OCI-LY3 (cell line): Measurements from ENCODE around the gene PRPSAP1.
A peak's percentile ranks its signal among the peaks of the same experiment; 100 is the strongest.

Source experiments
- H2AFZ ChIP-seq: fragments of 200-600, 300-600 bp; shearing (Covaris generic); 2 replicates; pipeline ENCODE4 v1.6.0; 2014; ENCODE audit warnings: antibody characterized with exemption, low read depth, low read length
- H3K27ac ChIP-seq: fragments of 200-600, 300-600 bp; sonication (generic); 2 replicates; pipeline ENCODE4 v1.5.1; 2014; ENCODE audit warnings: mild to moderate bottlenecking, low read length, moderate library complexity, mixed read lengths
- H3K27me3 ChIP-seq: fragments of 200-600, 300-600 bp; sonication (generic); 2 replicates; pipeline ENCODE4 v1.6.1; 2014; ENCODE audit warnings: low read depth, low read length, mixed read lengths
- H3K36me3 ChIP-seq: fragments of 200-600, 300-600 bp; sonication (generic); replicated peaks from 2 replicates; pipeline ENCODE3; 2014; ENCODE audit warnings: low read depth, low read length, mixed read lengths
- H3K4me1 ChIP-seq: fragments of 300-600, 200-600 bp; sonication (generic); 2 replicates; pipeline ENCODE4 v1.6.1; 2014; ENCODE audit warnings: low read length, mixed read lengths
- H3K4me2 ChIP-seq: fragments of 200-600, 300-600 bp; sonication (generic); 2 replicates; pipeline ENCODE4 v1.6.1; 2014; ENCODE audit warnings: low read length, mixed read lengths
- H3K4me3 ChIP-seq: fragments of 300-600, 200-600 bp; sonication (generic); 2 replicates; pipeline ENCODE4 v1.5.1; 2014; ENCODE audit warnings: antibody characterized with exemption, mild to moderate bottlenecking, low read length, moderate library complexity
- H3K79me2 ChIP-seq: fragments of 300-600, 200-600 bp; shearing (Covaris generic); 2 replicates; pipeline ENCODE4 v1.6.1; 2014; ENCODE audit warnings: mild to moderate bottlenecking, low read length, mixed read lengths
- H3K9ac ChIP-seq: fragments of 300-600, 200-600 bp; shearing (Covaris generic); 2 replicates; pipeline ENCODE4 v1.6.0; 2014; ENCODE audit warnings: mild to moderate bottlenecking, low read length, moderate library complexity
- H3K9me3 ChIP-seq: fragments of 200-600, 300-600 bp; shearing (Covaris generic); 2 replicates; pipeline ENCODE4 v1.6.1; 2014; ENCODE audit warnings: low read length, mixed read lengths; ENCODE audit not compliant: insufficient read depth
- H4K20me1 ChIP-seq: fragments of 200-600, 300-600 bp; sonication (generic); 2 replicates; pipeline ENCODE4 v1.6.1; 2016; ENCODE audit warnings: low read length, mixed read lengths; ENCODE audit not compliant: insufficient read depth
- EZH2phosphoT487 ChIP-seq: fragments of 200-600 bp; shearing (Covaris generic); IDR thresholded peaks from 2 replicates; pipeline ENCODE4 v1.6.1; 2018; ENCODE audit warnings: antibody characterized with exemption, mixed run types, low read depth
- TF ChIP-seq, protein P1 (sequence below): fragments of 200-600, 300-600 bp; sonication (generic); IDR thresholded peaks from 2 replicates; pipeline ENCODE4 v1.5.1; 2014; ENCODE audit warnings: antibody characterized with exemption, low read length, low read depth

The PRPSAP1 gene

DNA sequence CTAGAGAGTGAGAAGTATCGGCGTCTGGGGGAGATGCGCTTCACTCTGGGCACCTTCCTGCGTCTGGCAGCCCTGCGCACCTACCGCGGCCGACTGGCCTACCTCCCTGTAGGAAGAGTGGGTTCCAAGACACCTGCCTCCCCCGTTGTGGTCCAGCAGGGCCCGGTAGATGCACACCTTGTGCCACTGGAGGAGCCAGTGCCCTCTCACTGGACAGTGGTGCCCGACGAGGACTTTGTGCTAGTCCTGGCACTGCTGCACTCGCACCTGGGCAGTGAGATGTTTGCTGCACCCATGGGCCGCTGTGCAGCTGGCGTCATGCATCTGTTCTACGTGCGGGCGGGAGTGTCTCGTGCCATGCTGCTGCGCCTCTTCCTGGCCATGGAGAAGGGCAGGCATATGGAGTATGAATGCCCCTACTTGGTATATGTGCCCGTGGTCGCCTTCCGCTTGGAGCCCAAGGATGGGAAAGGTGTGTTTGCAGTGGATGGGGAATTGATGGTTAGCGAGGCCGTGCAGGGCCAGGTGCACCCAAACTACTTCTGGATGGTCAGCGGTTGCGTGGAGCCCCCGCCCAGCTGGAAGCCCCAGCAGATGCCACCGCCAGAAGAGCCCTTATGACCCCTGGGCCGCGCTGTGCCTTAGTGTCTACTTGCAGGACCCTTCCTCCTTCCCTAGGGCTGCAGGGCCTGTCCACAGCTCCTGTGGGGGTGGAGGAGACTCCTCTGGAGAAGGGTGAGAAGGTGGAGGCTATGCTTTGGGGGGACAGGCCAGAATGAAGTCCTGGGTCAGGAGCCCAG lies 33.5 kb upstream of the PRPSAP1 start:
- Histone ChIP-seq H3K9ac (no peak overlapping the region), H3K4me2 (no peak overlapping the region), H3K27me3 (no peaks in the 10 kb centered on the region), H3K4me1 (no peaks in the 10 kb centered on the region), H3K4me3 (no peak overlapping the region), H3K27ac (no peak overlapping the region), H4K20me1 (no peaks in the 10 kb centered on the region), H3K79me2 (no peaks in the 10 kb centered on the region), H3K36me3 (peaks cover 6% of the 10 kb centered on the region), H3K9me3 (no peaks in the 10 kb centered on the region), H2AFZ (no peak overlapping the region)
- TF ChIP-seq, protein P1, sequence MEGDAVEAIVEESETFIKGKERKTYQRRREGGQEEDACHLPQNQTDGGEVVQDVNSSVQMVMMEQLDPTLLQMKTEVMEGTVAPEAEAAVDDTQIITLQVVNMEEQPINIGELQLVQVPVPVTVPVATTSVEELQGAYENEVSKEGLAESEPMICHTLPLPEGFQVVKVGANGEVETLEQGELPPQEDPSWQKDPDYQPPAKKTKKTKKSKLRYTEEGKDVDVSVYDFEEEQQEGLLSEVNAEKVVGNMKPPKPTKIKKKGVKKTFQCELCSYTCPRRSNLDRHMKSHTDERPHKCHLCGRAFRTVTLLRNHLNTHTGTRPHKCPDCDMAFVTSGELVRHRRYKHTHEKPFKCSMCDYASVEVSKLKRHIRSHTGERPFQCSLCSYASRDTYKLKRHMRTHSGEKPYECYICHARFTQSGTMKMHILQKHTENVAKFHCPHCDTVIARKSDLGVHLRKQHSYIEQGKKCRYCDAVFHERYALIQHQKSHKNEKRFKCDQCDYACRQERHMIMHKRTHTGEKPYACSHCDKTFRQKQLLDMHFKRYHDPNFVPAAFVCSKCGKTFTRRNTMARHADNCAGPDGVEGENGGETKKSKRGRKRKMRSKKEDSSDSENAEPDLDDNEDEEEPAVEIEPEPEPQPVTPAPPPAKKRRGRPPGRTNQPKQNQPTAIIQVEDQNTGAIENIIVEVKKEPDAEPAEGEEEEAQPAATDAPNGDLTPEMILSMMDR: no peak
- no peak for TF ChIP-seq EZH2phosphoT487

DNA sequence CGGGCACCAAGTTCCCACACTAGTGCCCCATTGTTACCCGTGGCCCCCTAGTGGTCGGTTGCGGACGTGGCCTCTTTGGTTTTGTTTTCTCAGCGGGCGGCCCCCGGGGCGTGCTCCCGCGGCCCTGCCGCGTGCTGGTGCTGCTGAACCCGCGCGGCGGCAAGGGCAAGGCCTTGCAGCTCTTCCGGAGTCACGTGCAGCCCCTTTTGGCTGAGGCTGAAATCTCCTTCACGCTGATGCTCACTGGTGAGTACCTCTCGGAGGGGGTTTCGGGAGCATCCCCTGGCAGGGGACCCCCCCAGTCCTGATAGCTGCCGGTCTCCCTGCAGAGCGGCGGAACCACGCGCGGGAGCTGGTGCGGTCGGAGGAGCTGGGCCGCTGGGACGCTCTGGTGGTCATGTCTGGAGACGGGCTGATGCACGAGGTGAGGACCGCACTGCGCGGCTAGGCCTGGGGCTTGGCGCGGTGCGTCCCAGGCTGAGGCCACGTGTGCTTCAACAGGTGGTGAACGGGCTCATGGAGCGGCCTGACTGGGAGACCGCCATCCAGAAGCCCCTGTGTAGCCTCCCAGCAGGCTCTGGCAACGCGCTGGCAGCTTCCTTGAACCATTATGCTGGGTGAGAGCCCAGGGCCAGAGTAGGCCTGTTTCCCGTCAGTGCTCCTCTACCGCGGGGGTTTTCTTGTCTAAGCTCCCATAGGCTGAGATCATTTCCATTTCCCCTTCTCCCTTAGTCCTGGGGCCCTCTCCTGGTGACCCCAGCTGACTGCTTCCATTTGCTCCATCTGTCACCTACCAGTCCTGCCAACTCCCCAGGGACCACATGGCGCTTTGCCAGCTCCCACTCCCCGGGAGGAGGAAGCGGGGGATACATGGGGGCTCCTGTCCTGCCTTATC lies 32.4 kb upstream of the PRPSAP1 start:
- TF ChIP-seq, protein P1: peak; percentile 59
- no peak for TF ChIP-seq EZH2phosphoT487
- H3K27me3 ChIP-seq: no peaks in the 10 kb centered on the region
- H3K36me3 ChIP-seq: peaks cover 6% of the 10 kb centered on the region
- H4K20me1 ChIP-seq: no peaks in the 10 kb centered on the region
- H3K27ac ChIP-seq: no peak overlapping the region
- H3K79me2 ChIP-seq: no peaks in the 10 kb centered on the region
- H3K4me3 ChIP-seq: no peak overlapping the region
- H2AFZ ChIP-seq: no peak overlapping the region
- no peak overlapping the region for H3K4me2 ChIP-seq
- H3K9me3 ChIP-seq: no peaks in the 10 kb centered on the region
- no peaks in the 10 kb centered on the region for H3K4me1 ChIP-seq
- H3K9ac ChIP-seq: no peak overlapping the region

DNA sequence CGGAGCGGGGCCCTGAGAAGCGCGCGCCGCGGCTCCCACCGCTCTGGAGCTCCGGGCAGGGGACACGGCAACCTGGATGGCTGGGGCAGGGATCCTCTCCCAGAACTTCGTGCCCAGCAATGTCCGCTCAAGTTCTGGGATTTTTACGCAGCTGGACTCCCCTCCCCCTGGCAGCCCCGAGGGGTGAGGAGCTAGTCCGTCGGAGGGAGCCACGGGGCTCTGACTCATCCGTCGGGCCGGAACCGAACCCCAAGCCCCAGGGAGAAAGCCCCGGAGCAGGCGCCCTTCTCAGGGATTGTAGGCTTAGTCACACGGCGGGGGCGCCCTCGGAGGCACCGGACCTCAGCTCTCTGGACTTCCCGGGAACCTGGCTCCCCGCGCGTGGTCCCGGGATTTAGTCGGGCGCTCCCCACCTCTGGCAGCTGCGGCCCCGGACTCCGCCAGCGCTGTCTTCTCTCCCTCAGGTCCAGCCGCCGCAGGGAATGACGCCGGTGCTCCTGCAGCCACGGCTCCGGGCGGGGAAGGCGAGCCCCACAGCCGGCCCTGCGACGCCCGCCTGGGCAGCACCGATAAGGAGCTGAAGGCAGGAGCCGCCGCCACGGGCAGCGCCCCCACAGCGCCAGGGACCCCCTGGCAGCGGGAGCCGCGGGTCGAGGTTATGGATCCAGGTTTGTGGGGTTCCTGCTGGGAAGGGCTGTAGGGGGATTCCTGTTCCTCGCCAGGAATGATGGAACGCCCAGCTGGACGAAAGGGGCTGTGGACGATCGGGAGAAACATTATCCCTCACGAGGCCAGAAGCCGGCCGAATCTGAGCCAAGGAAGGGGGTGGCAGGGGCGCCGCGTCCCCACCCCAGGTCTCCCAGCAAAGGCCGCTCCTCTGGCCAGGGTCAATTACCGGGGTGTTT lies 31.5 kb upstream of the PRPSAP1 start:
- Histone ChIP-seq H3K79me2 (no peaks in the 10 kb centered on the region), H3K27me3 (no peaks in the 10 kb centered on the region), H2AFZ (no peak overlapping the region), H3K4me2 (no peak overlapping the region), H3K9me3 (no peaks in the 10 kb centered on the region), H3K4me3 (no peak overlapping the region), H4K20me1 (no peaks in the 10 kb centered on the region), H3K9ac (no peak overlapping the region), H3K36me3 (peaks cover 5% of the 10 kb centered on the region), H3K27ac (no peak overlapping the region), H3K4me1 (no peaks in the 10 kb centered on the region)
- TF ChIP-seq, protein P1: no peak
- TF ChIP-seq EZH2phosphoT487: no peak
